ENCODE results near the gene SAPCD2. TPM values are rescaled to one million over a fixed set of nuclear protein-coding genes. Genes with fewer than 3 reads are reported as not detected.
A peak's percentile ranks its signal among the peaks of the same experiment; 100 is the strongest.

SAPCD2 gene
- total RNA-seq, 1 experiment from 2014 or later = 29.8 TPM

DNA sequence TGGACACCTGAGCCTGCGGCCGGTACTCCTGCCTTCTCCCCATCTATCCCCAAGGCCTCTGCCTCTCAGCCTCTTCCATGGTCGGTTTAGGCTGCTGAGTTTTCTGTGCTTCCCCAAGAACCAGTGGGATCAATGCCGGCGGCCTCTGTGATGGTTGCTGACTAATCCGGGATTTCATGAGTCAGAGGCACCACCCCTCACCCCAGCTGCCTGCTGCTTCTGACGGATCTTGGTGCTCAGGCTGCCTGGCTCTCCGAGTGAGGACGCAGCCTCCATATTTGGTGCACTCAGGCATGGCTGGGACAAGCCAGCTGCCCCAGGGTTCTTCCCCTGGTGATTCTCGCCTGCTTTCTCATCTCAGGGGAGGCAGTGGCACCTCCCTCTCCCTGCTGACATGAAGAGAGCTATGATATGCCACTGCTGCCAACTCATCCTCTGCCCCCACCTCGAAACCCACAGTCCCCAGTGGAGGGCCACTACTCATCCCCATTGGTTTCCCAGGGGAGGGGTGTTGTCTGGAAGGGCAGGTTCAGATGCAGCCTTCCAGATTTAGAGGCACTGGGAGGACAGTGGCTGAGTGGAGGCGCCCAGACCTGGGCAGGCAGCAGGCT, 13.1 kb upstream of the SAPCD2 start:
- H4K20me1 ChIP-seq (ENCODE audit: control insufficient read depth, insufficient read depth, insufficient read length) = peaks cover 3% of the 10 kb centered on the region
- H3K9me3 ChIP-seq (ENCODE audit: control insufficient read depth, low read depth, low read length) = no peaks in the 10 kb centered on the region
- H3K79me2 ChIP-seq (ENCODE audit: insufficient read depth, low read length) = no peaks in the 10 kb centered on the region
- H2BK15ac ChIP-seq (ENCODE audit: low read depth, low read length) = no peak overlapping the region
- no peak overlapping the region for H3K27ac ChIP-seq (ENCODE audit: insufficient read length, low read depth, low read length)
- H3K4ac ChIP-seq (ENCODE audit: low read depth, low read length) = no peak overlapping the region
- H3T11ph ChIP-seq (ENCODE audit: low read length) = no peak overlapping the region
- H3K18ac ChIP-seq (ENCODE audit: insufficient read length, low read depth, low read length) = no peak overlapping the region
- no peak overlapping the region for H4K8ac ChIP-seq (replicated peaks; ENCODE audit: insufficient read length, low read depth, low read length)
- H3K4me1 Mint-ChIP-seq = peaks cover 17 to 26% of the 10 kb centered on the region in 2 experiments
- no peak overlapping the region for H2BK12ac ChIP-seq (ENCODE audit: insufficient read length, low read depth, low read length)
- H3K36me3 Mint-ChIP-seq (ENCODE audit: insufficient read depth in 1 of 3, low read depth in 3 of 3) = no peaks in the 10 kb centered on the region; a peak in 1 of 7 replicates
- TF ChIP-seq, protein P1, sequence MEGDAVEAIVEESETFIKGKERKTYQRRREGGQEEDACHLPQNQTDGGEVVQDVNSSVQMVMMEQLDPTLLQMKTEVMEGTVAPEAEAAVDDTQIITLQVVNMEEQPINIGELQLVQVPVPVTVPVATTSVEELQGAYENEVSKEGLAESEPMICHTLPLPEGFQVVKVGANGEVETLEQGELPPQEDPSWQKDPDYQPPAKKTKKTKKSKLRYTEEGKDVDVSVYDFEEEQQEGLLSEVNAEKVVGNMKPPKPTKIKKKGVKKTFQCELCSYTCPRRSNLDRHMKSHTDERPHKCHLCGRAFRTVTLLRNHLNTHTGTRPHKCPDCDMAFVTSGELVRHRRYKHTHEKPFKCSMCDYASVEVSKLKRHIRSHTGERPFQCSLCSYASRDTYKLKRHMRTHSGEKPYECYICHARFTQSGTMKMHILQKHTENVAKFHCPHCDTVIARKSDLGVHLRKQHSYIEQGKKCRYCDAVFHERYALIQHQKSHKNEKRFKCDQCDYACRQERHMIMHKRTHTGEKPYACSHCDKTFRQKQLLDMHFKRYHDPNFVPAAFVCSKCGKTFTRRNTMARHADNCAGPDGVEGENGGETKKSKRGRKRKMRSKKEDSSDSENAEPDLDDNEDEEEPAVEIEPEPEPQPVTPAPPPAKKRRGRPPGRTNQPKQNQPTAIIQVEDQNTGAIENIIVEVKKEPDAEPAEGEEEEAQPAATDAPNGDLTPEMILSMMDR (conservative IDR thresholded peaks at IDR 0.05) = no peak
- H3K9me3 Mint-ChIP-seq = no peaks in the 10 kb centered on the region
- H3K27ac Mint-ChIP-seq = no peak overlapping the region; a peak in 1 of 7 replicates
- no peak overlapping the region for H4K5ac ChIP-seq (ENCODE audit: insufficient read length, low read depth, low read length)
- H2BK20ac ChIP-seq (ENCODE audit: low read depth, low read length, poor library complexity, severe bottlenecking) = no peak overlapping the region
- peaks cover 25% of the 10 kb centered on the region for H3K27me3 Mint-ChIP-seq (ENCODE audit: low read depth)
- no peak overlapping the region for H3K4me2 ChIP-seq (ENCODE audit: insufficient read depth, insufficient read length, low read length)
- no peak overlapping the region for H2BK5ac ChIP-seq (ENCODE audit: insufficient read length, low read length)
- peaks cover 16% of the 10 kb centered on the region for H3K23me2 ChIP-seq (ENCODE audit: insufficient read length, low read depth, low read length, poor library complexity, severe bottlenecking)
- no CpG with 5 or more reads among the region's 12 CpGs for WGBS (ENCODE audit: extremely low coverage, insufficient read length, low lambda C conversion rate)
- no peaks in the 10 kb centered on the region; the same call in 1 of the 2 replicates for H3K4me1 ChIP-seq (ENCODE audit: insufficient read depth, low read length)
- no peak overlapping the region for H3K23ac ChIP-seq (ENCODE audit: insufficient read length, low read depth, low read length)
- no peaks in the 10 kb centered on the region for H3K79me1 ChIP-seq (ENCODE audit: insufficient read depth, low read depth, low read length, poor library complexity, severe bottlenecking)
- H3K9ac ChIP-seq (ENCODE audit: extremely low read depth, insufficient read length, low read length) = no peak overlapping the region
- H3K14ac ChIP-seq (ENCODE audit: insufficient read depth, low read length) = no peak overlapping the region
- no peaks in the 10 kb centered on the region; the same call in 1 of the 2 replicates for H3K27me3 ChIP-seq (ENCODE audit: insufficient read depth, low read length)
- no peak overlapping the region for H4K91ac ChIP-seq (ENCODE audit: insufficient read length, low read depth, low read length)
- DNase-seq = peak; percentile 52
- no peak overlapping the region for H2AK5ac ChIP-seq (ENCODE audit: insufficient read length, low read length)
- no peak overlapping the region for H2AFZ ChIP-seq (ENCODE audit: low read length)
- no peak overlapping the region for H3K56ac ChIP-seq (ENCODE audit: insufficient read length, low read depth, low read length)
- no peak overlapping the region for H3K4me3 Mint-ChIP-seq
- no peak overlapping the region for H2BK120ac ChIP-seq (ENCODE audit: low read depth, low read length, poor library complexity, severe bottlenecking)

Measured in H9 (cell line).